Fibroblast of lung (primary cell): ENCODE measurements around the gene COL25A1.

Source experiments
- CTCF ChIP-seq, 2 donors: IDR thresholded peaks in 1 of 2; conservative IDR thresholded peaks in 1 of 2; 1 replicate in 1 of 2; 2 replicates in 1 of 2; pipeline ENCODE4 v1.5.1; 2011 to 2012; ENCODE audit warnings: low read length in 2 of 2, control low read depth in 1 of 2, inconsistent platforms in 1 of 2, low read depth in 1 of 2, mild to moderate bottlenecking in 1 of 2
- EZH2 ChIP-seq: IDR thresholded peaks from 2 replicates; pipeline ENCODE4 v1.5.1; 2012; ENCODE audit warnings: low read length, control low read depth, mild to moderate bottlenecking; ENCODE audit errors: missing control alignments

- TF ChIP-seq CTCF (conservative IDR thresholded peaks at IDR 0.05 in 1 of 2, IDR thresholded peaks at IDR 0.05 in 1 of 2; ENCODE audit: low read depth in 1 of 2, low read length in 2 of 2) (no peak), EZH2 (no peak)
These were observed 464.0 kb downstream of the COL25A1 start for GRCh38 chr4:108838451-108838850.
